Esophagus squamous epithelium (tissue), 5 donors: ENCODE data around the gene EIF4G2. TPM values are rescaled to one million over a fixed set of nuclear protein-coding genes. Genes with fewer than 3 reads are reported as not detected.
"Not testable (repeated sequence)": the region's sequence is repeated elsewhere in the genome, so short reads cannot be mapped to it uniquely, and the experiment has no call there.

Source experiments
- DNase-seq: peaks from one replicate; lab custom pipeline; 2025; lab: John Stamatoyannopoulos, UW
- H3K27ac ChIP-seq, 4 donors: fragments of 200-600 bp; sonication (generic); one replicate each; pipeline ENCODE4 v1.5.1; 2016 to 2019; ENCODE audit warnings: mild to moderate bottlenecking in 1 of 4
- H3K27me3 ChIP-seq, 4 donors: fragments of 200-600 bp; sonication (generic); 1 replicate in 3 of 4; 2 replicates in 1 of 4; pipeline versions ENCODE4 v1.5.1 to v1.6.0; 2017 to 2021; ENCODE audit warnings: antibody characterized with exemption in 1 of 4
- H3K36me3 ChIP-seq, 3 donors: fragments of 200-600 bp; sonication (generic); one replicate each; pipeline ENCODE4 v1.5.1; 2016 to 2019
- H3K4me1 ChIP-seq, 3 donors: fragments of 200-600 bp; sonication (generic); one replicate each; pipeline ENCODE4 v1.5.1; 2017 to 2019
- H3K4me3 ChIP-seq, 4 donors: fragments of 200-600 bp; sonication (generic); 1 replicate in 3 of 4; 2 replicates in 1 of 4; pipeline ENCODE4 v1.5.1; 2016 to 2019; ENCODE audit warnings: mild to moderate bottlenecking in 2 of 4, moderate library complexity in 1 of 4
- H3K9me3 ChIP-seq, 3 donors: fragments of 200-600 bp; sonication (generic); one replicate each; pipeline ENCODE4 v1.5.1; 2016 to 2019
- POLR2A ChIP-seq, 4 donors: fragments of 450-650 bp; IDR thresholded peaks; one replicate each; pipeline ENCODE4 v1.6.1; 2017; ENCODE audit warnings: antibody characterized with exemption in 4 of 4, mild to moderate bottlenecking in 4 of 4, moderate library complexity in 3 of 4
- WGBS, 2 donors: methylation state at CpG; one replicate each; pipeline ENCODE4 v1.1.5; 2018; 5-methylcytosine and 5-hydroxymethylcytosine counted together
- intact Hi-C: fragments of 100-400 bp; cut with DNase I; formaldehyde crosslinking; loops from one replicate; pipeline ENCODE4 v1.15.0; 2022
- total RNA-seq, 4 donors: library from RNA; depleted of rRNA; stranded (reverse); fragments of >200 nt; gene quantifications; one replicate each; pipeline ENCODE4 v1.1.0, GENCODE V29; 2016
- TF ChIP-seq, protein P1 (sequence below), 6 experiments: fragments of 450-650 bp in 4 of 6; fragments of 200-600 bp in 2 of 6; sonication (generic) in 2 of 6; IDR thresholded peaks; one replicate each; pipeline ENCODE4 v1.5.1; 2016 to 2019; ENCODE audit warnings: antibody characterized with exemption in 6 of 6, mild to moderate bottlenecking in 4 of 6, moderate library complexity in 4 of 6
- donor health status: DM: yes; HTN: yes; CAD: no.

EIF4G2 gene
- total RNA-seq, 4 donors from 2014 or later: 476 to 665 (median 547) TPM

DNA sequence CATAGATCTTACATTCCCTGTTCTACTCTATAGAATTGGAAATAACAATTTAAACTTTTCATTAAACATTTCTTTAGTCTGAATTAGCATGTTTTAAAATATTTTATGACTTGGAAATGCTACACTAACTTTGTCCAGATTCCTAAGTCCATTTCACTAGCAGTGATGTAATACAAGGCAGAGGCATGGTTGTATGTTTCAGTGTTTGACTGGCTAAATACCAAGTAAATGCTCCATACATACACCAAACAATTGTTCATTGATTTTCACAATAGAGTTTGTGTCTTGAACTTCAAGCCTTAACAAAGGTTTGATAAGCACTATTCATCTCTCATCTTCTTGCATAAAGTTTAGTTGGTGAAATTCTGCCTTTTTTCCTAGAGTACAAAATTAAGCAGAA lies 35.6 kb upstream of the EIF4G2 start:
- Histone ChIP-seq H3K9me3 (no peaks in the 10 kb centered on the region), H3K4me1 (peaks cover 0 to 35% (median 8%) of the 10 kb centered on the region in 3 donors), H3K4me3 (no peak overlapping the region), H3K36me3 (no peaks in the 10 kb centered on the region), H3K27ac (peak overlapping the region in 2 of 4 donors; percentile 82 to 85), H3K27me3 (no peaks in the 10 kb centered on the region)
- no peak for DNase-seq
- intact Hi-C loops: no loop called here
- TF ChIP-seq POLR2A (IDR thresholded peaks at IDR 0.05): no peak
- TF ChIP-seq, protein P1, sequence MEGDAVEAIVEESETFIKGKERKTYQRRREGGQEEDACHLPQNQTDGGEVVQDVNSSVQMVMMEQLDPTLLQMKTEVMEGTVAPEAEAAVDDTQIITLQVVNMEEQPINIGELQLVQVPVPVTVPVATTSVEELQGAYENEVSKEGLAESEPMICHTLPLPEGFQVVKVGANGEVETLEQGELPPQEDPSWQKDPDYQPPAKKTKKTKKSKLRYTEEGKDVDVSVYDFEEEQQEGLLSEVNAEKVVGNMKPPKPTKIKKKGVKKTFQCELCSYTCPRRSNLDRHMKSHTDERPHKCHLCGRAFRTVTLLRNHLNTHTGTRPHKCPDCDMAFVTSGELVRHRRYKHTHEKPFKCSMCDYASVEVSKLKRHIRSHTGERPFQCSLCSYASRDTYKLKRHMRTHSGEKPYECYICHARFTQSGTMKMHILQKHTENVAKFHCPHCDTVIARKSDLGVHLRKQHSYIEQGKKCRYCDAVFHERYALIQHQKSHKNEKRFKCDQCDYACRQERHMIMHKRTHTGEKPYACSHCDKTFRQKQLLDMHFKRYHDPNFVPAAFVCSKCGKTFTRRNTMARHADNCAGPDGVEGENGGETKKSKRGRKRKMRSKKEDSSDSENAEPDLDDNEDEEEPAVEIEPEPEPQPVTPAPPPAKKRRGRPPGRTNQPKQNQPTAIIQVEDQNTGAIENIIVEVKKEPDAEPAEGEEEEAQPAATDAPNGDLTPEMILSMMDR (IDR thresholded peaks at IDR 0.05): no peak

DNA sequence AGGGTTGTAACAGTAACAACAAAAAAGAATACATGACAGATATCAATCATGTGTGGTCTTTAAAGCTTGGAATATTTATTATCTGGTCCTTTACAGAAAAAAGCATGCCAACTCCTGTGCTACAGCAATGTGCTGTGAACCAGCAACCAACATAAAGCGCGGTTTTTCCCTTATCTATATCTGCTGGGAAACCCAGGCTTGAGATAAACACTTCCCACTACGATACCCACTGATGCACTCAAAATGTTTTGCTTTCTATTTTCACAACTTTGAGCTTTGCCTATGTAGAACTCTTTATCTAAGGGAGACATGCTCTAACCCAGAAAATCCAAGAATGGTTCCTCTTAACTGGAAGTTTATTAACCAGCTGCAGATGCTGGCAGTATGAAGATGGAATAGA lies 30.2 kb upstream of the EIF4G2 start:
- 76 to 93% methylated on average over 3 of the region's 3 CpGs for WGBS, 2 donors
- intact Hi-C loops: no loop called here
- peaks cover 0 to 24% (median 8%) of the 10 kb centered on the region in 3 donors for H3K4me1 ChIP-seq
- no peak for TF ChIP-seq POLR2A (IDR thresholded peaks at IDR 0.05)
- TF ChIP-seq, protein P1 (IDR thresholded peaks at IDR 0.05): no peak
- no peaks in the 10 kb centered on the region for H3K36me3 ChIP-seq
- no peak overlapping the region for H3K27ac ChIP-seq
- DNase-seq: no peak
- H3K9me3 ChIP-seq: no peaks in the 10 kb centered on the region
- no peaks in the 10 kb centered on the region for H3K27me3 ChIP-seq
- no peak overlapping the region for H3K4me3 ChIP-seq

DNA sequence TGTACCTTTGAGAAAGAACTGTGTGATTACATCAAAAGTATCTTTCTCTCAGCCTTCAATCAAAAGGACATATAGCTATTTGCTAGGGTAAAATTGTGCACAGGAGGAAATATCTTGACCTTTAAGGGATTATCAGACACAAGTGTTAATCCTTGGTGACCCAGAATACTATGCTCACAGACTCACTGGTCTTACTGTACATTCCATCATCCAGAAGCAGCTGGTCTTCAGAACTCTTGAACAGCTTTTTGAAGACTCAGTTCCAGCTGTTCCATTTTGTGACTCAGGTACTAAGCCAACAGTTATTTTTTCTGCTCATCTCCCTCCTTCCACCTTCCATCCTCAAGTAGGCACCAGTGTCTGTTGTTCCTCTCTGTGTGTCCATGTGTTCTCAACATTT lies 29.4 kb upstream of the EIF4G2 start:
- no peak overlapping the region for H3K27ac ChIP-seq
- no peak for TF ChIP-seq POLR2A (IDR thresholded peaks at IDR 0.05)
- TF ChIP-seq, protein P1 (IDR thresholded peaks at IDR 0.05): no peak

DNA sequence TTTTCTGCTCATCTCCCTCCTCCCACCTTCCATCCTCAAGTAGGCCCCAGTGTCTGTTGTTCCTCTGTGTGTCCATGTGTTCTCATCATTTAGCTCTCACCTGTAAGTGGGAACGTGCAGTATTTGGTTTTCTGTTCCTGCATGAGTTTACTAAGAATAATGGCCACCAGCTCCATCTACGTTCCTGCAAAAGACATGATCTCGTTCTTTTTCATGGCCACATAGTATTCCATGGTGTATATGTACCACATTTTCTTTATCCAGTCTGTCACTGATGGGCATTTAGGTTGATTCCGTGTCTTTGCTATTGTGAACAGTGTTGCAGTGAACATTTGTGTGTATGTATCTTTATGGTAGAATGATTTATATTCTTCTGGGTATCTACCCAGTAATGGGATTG lies 28.2 kb upstream of the EIF4G2 start:
- H3K4me3 ChIP-seq, H3K4me1 ChIP-seq, H3K36me3 ChIP-seq, H3K27me3 ChIP-seq, H3K27ac ChIP-seq, DNase-seq, H3K9me3 ChIP-seq, intact Hi-C loops: not testable (repeated sequence)
- WGBS, 2 donors: 89 to 93% methylated on average over 4 of the region's 4 CpGs

More for the DNA sequence above, 29.4 kb upstream of the EIF4G2 start:
- no peaks in the 10 kb centered on the region for H3K9me3 ChIP-seq
- peaks cover 0 to 18% (median 5%) of the 10 kb centered on the region in 3 donors for H3K4me1 ChIP-seq
- H3K4me3 ChIP-seq: no peak overlapping the region
- intact Hi-C loops: no loop called here
- no peak for DNase-seq
- no peaks in the 10 kb centered on the region for H3K27me3 ChIP-seq
- no peaks in the 10 kb centered on the region for H3K36me3 ChIP-seq

DNA sequence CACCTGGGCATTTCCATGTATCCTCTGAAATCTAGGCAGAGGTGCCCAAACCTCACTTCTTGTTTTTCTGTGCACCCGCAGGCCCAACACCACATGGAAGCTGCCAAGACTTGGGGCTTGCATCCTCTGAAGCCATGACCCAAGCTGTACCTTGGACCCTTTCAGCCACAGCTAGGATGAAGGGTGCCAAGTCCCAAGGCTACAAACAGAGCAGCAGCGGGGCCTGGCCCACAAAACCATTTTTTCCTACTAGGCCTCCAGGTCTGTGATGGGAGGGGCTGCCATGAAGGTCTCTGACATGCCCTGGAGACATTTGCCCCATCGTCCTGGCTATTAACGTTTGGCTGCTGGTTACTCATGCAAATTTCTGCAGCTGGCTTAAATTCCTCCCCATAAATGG lies 20.4 kb upstream of the EIF4G2 start:
- Histone ChIP-seq H3K4me3 (no peak overlapping the region), H3K27ac (no peak overlapping the region), H3K36me3 (no peaks in the 10 kb centered on the region), H3K9me3 (no peaks in the 10 kb centered on the region), H3K4me1 (no peaks in the 10 kb centered on the region), H3K27me3 (no peaks in the 10 kb centered on the region)
- DNase-seq: no peak
- TF ChIP-seq POLR2A (IDR thresholded peaks at IDR 0.05): no peak
- TF ChIP-seq, protein P1 (IDR thresholded peaks at IDR 0.05): no peak
- intact Hi-C loops: no loop called here
- WGBS, 2 donors: 76 to 89% methylated on average over 2 to 3 of the region's 4 CpGs

DNA sequence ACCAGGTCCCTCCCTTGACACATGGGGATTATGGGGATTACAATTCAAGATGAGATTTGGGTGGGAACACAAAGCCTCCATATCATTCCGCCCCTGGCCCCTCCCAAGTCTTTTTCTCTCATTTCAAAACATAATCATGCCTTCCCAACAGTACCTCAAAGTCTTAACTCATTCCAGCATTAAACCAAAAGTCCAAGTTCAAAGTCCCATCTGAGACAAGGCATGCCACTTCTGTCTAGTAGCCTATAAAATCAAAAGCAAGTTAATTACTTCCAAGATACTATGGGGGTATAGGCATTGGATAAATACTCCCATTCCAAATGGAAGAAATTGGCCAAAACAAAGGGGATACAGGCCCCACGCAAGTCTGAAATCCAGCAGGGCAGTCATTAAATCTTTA lies 19.7 kb upstream of the EIF4G2 start:
- DNase-seq: no peak
- intact Hi-C loops: no loop called here
- TF ChIP-seq, protein P1 (IDR thresholded peaks at IDR 0.05): no peak
- TF ChIP-seq POLR2A (IDR thresholded peaks at IDR 0.05): no peak
- no peak overlapping the region for H3K4me3 ChIP-seq
- no peaks in the 10 kb centered on the region for H3K27me3 ChIP-seq
- peaks cover 0 to under 1% (median 0%) of the 10 kb centered on the region in 3 donors for H3K4me1 ChIP-seq
- no peaks in the 10 kb centered on the region for H3K36me3 ChIP-seq
- H3K27ac ChIP-seq: no peak overlapping the region
- 93 to 97% methylated on average over 2 of the region's 2 CpGs for WGBS, 2 donors
- no peaks in the 10 kb centered on the region for H3K9me3 ChIP-seq
